PC-3 (cell line): ENCODE measurements around the gene EIF2AK2. TPM values are rescaled to one million over a fixed set of nuclear protein-coding genes. Genes with fewer than 3 reads are reported as not detected.
"Not testable (repeated sequence)": the region's sequence is repeated elsewhere in the genome, so short reads cannot be mapped to it uniquely, and the experiment has no call there.

Experiments used
- ATAC-seq: fragments of 200-7000 bp; cut with Tn5 transposase; 2 replicates; pipeline ENCODE4 v1.9.1; 2020; ENCODE audit warnings: mild to moderate bottlenecking, moderate library complexity
- BruUV-seq: library from RNA; stranded (reverse); fragments of 400-500 nt; replicated peaks from 2 replicates; lab custom pipeline; 2021; lab: Mats Ljungman, UMichigan
- CTCF ChIA-PET: fragments of 300-600 bp; sonication (Branson Sonifier 250); formaldehyde crosslinking; loops from one replicate; lab custom pipeline; 2022; ENCODE audit warnings: antibody characterized with exemption; lab: Charles Lee
- POLR2A ChIA-PET: fragments of 300-600 bp; sonication (Branson Sonifier 250); formaldehyde crosslinking; loops from one replicate; lab custom pipeline; 2022; ENCODE audit warnings: antibody characterized with exemption; ENCODE audit not compliant: unreplicated experiment; lab: Charles Lee
- DNase-seq: peaks from one replicate; pipeline ENCODE4 v3.0.0-alpha.2; 2015
- H2AFZ ChIP-seq: fragments of 300-600 bp; sonication (generic); 2 replicates; pipeline ENCODE4 v1.6.0; 2016; ENCODE audit warnings: antibody characterized with exemption, low read length
- H3F3A ChIP-seq: fragments of 300-600 bp; sonication (generic); one replicate; pipeline ENCODE4 v1.6.0; 2017; ENCODE audit warnings: antibody characterized with exemption, low read length, control low read depth, mild to moderate bottlenecking; ENCODE audit not compliant: unreplicated experiment
- H3K27ac ChIP-seq: fragments of 300-600 bp; sonication (generic); 2 replicates; pipeline ENCODE4 v1.5.1; 2016; ENCODE audit warnings: mild to moderate bottlenecking, low read length
- H3K27me3 ChIP-seq: fragments of 300-600 bp; sonication (generic); 2 replicates; pipeline ENCODE4 v1.6.1; 2016; ENCODE audit warnings: low read length, mixed read lengths
- H3K36me3 ChIP-seq: fragments of 300-600 bp; sonication (generic); 2 replicates; pipeline ENCODE4 v1.6.1; 2016; ENCODE audit warnings: low read depth, mixed run types, low read length, mixed read lengths
- H3K4me1 ChIP-seq: fragments of 300-600 bp; sonication (generic); 2 replicates; pipeline ENCODE4 v1.5.1; 2016; ENCODE audit warnings: low read length; ENCODE audit not compliant: insufficient read depth
- H3K4me2 ChIP-seq: fragments of 300-600 bp; sonication (generic); 2 replicates; pipeline ENCODE4 v1.6.0; 2016; ENCODE audit warnings: low read length
- H3K4me3 ChIP-seq: fragments of 300-600 bp; sonication (generic); 2 replicates; pipeline ENCODE4 v1.5.1; 2016; ENCODE audit warnings: mild to moderate bottlenecking, low read length, mixed read lengths
- H3K79me2 ChIP-seq: fragments of 300-600 bp; sonication (generic); 2 replicates; pipeline ENCODE4 v1.6.1; 2017; ENCODE audit warnings: low read length, mixed read lengths
- H3K9ac ChIP-seq: fragments of 300-600 bp; sonication (generic); 2 replicates; pipeline ENCODE4 v1.6.0; 2016; ENCODE audit warnings: mild to moderate bottlenecking, low read length
- H3K9me2 ChIP-seq: fragments of 300-600 bp; sonication (generic); replicated peaks from 2 replicates; pipeline ENCODE4 v1.6.1; 2016; ENCODE audit warnings: mixed run types, low read length, mixed read lengths
- H3K9me3 ChIP-seq: fragments of 300-600 bp; sonication (generic); 2 replicates; pipeline ENCODE4 v1.6.1; 2016; ENCODE audit warnings: low read length, mixed read lengths
- H4K20me1 ChIP-seq: fragments of 300-600 bp; sonication (generic); 2 replicates; pipeline ENCODE4 v1.6.1; 2016; ENCODE audit warnings: low read length, mixed read lengths
- CTCF ChIP-seq: fragments of 300-600 bp; sonication (generic); conservative IDR thresholded peaks from 2 replicates; pipeline ENCODE4 v1.5.1; 2017; ENCODE audit warnings: antibody characterized with exemption, low read depth, mild to moderate bottlenecking, low read length
- EZH2 ChIP-seq: fragments of 300-600 bp; sonication (generic); IDR thresholded peaks from one replicate; pipeline ENCODE4 v1.6.1; 2017; ENCODE audit warnings: antibody characterized with exemption, mild to moderate bottlenecking, low read length; ENCODE audit not compliant: unreplicated experiment
- EZH2phosphoT487 ChIP-seq: fragments of 300-600 bp; sonication (generic); IDR thresholded peaks from 2 replicates; pipeline ENCODE4 v1.6.1; 2018; ENCODE audit warnings: mild to moderate bottlenecking, antibody characterized with exemption, low read length, borderline replicate concordance
- intact Hi-C: fragments of 100-400 bp; cut with micrococcal nuclease; formaldehyde crosslinking; loops from 2 replicates; pipeline ENCODE4 v1.9.0; 2023
- total RNA-seq: library from RNA; depleted of rRNA; stranded (reverse); fragments of >200 nt; gene quantifications from 2 replicates; pipeline ENCODE4 v1.2.3, GENCODE V29; 2014

EIF2AK2 gene
- total RNA-seq, 1 experiment from 2014 or later: 29.3 TPM

GRCh38 chr2:37198681-37199065 is 41.9 kb upstream of the EIF2AK2 start:
- ChIA-PET CTCF (no interaction called here), POLR2A (no interaction called here)
- peaks cover 48% of the 10 kb centered on the region for H3K79me2 ChIP-seq
- H3K9me2 ChIP-seq: no peaks in the 10 kb centered on the region
- H2AFZ ChIP-seq: no peak overlapping the region
- H3K36me3 ChIP-seq: peaks cover 36% of the 10 kb centered on the region
- no peaks in the 10 kb centered on the region for H3F3A ChIP-seq
- H4K20me1 ChIP-seq: peaks cover 3% of the 10 kb centered on the region; the same call in 1 of the 2 replicates
- intact Hi-C loops: no loop called here
- no peak overlapping the region for H3K27ac ChIP-seq
- H3K4me3 ChIP-seq: no peak overlapping the region
- BruUV-seq: no TSS peak
- no peaks in the 10 kb centered on the region for H3K9me3 ChIP-seq
- no peaks in the 10 kb centered on the region for H3K27me3 ChIP-seq
- DNase-seq (no peak), ATAC-seq (no peak)
- H3K9ac ChIP-seq: no peak overlapping the region
- TF ChIP-seq EZH2phosphoT487: no peak
- no peak for TF ChIP-seq EZH2
- TF ChIP-seq CTCF: no peak
- H3K4me2 ChIP-seq: peak overlapping the region; percentile 91; the same call in 1 of the 2 replicates
- peaks cover 19% of the 10 kb centered on the region for H3K4me1 ChIP-seq

GRCh38 chr2:37196320-37197195 is 39.8 kb upstream of the EIF2AK2 start, which contains the start of gene CEBPZOS:
Gene CEBPZOS (plus strand): TSS chr2:37196496. CDS start chr2:37199705, 3,209 bp downstream.
- Histone ChIP-seq H4K20me1 (no peaks in the 10 kb centered on the region), H3K4me3 (peak within 1 kb of the TSS; percentile 93), H3K9ac (peak within 1 kb of the TSS; percentile 90), H2AFZ (peak within 1 kb of the TSS; percentile 96), H3K4me1 (peaks cover 19% of the 10 kb centered on the region), H3F3A (no peaks in the 10 kb centered on the region), H3K27ac (peak within 1 kb of the TSS; percentile 46), H3K27me3 (no peaks in the 10 kb centered on the region), H3K9me3 (no peaks in the 10 kb centered on the region), H3K9me2 (no peaks in the 10 kb centered on the region), H3K79me2 (peaks cover 44% of the 10 kb centered on the region), H3K4me2 (peak within 1 kb of the TSS; percentile 91), H3K36me3 (peaks cover 19% of the 10 kb centered on the region)
- no peak for TF ChIP-seq EZH2phosphoT487
- no peak for TF ChIP-seq EZH2
- no peak for TF ChIP-seq CTCF
- DNase-seq (peak; percentile 84), ATAC-seq (peak; percentile 84)
- no TSS peak for BruUV-seq
- CTCF ChIA-PET: no interaction called here
- POLR2A ChIA-PET: interaction anchor here (0.6 kb wide), 1 partner anchor 38 kb away, joined by 6 read pairs; no protein-coding TSS in a partner anchor
- intact Hi-C loops: no loop called here

GRCh38 chr2:37195862-37196319 is 39.1 kb upstream of the EIF2AK2 start:
- H3K27me3 ChIP-seq, DNase-seq, H3K9me2 ChIP-seq, H4K20me1 ChIP-seq, ATAC-seq, intact Hi-C loops, H3K9me3 ChIP-seq, CTCF ChIA-PET, H3F3A ChIP-seq, H3K27ac ChIP-seq, POLR2A ChIA-PET: not testable (repeated sequence)
- peaks cover 19% of the 10 kb centered on the region for H3K4me1 ChIP-seq
- peak overlapping the region; percentile 90 for H3K9ac ChIP-seq
- peak overlapping the region; percentile 96 for H2AFZ ChIP-seq
- H3K4me2 ChIP-seq: peak overlapping the region; percentile 91
- BruUV-seq: TSS peak; percentile 48
- H3K4me3 ChIP-seq: peak overlapping the region; percentile 93
- H3K36me3 ChIP-seq: peaks cover 12% of the 10 kb centered on the region; the same call in 1 of the 2 replicates
- peaks cover 44% of the 10 kb centered on the region for H3K79me2 ChIP-seq
